KG1 (cell line): Measurements from ENCODE around the gene CRCP.
"Not testable (repeated sequence)": the region's sequence is repeated elsewhere in the genome, so short reads cannot be mapped to it uniquely, and the experiment has no call there.

Experiments
- DNase-seq: peaks from one replicate; lab custom pipeline; 2025; lab: John Stamatoyannopoulos, UW

The CRCP gene

DNA sequence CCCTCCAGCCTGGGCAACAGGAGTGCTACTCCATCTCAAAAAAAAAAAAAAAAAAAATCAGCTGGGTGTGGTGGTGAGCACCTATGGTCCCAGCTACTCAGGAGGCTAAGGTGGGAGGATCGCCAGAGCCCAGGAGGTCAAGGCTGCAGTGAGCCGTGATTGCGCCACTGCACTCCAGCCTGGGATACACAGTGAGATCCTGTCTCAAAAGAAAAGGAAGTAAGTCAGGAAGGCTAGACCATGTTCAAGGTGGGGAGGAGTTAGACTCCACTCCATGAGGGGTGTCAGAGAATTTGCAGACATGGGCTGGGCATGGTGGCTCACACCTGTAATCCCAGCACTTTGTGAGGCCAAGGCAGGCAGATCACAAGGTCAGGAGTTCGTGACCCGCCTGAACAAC lies 6.2 kb upstream of the CRCP start:
- DNase-seq, result not testable (repeated sequence)

DNA sequence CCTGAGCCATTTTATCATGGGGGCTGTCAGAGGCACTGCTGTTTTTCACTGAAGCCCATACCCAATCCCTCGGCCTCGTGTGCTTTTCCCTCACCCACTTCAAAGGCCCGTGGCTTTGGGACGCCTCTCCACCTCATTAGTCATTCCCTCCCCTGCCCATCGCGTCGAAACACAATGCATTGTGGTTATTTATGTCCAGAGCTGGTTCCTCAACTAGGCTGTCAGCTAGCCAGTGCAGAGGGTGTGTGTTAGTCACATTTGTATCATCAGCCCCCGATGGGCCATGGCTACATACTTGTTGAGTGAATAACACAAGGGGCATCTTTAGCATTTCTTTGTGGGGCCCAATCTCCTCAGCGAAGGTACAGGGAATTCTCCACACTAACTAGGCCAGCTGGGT lies 3.8 kb upstream of the CRCP start:
- no peak for DNase-seq

DNA sequence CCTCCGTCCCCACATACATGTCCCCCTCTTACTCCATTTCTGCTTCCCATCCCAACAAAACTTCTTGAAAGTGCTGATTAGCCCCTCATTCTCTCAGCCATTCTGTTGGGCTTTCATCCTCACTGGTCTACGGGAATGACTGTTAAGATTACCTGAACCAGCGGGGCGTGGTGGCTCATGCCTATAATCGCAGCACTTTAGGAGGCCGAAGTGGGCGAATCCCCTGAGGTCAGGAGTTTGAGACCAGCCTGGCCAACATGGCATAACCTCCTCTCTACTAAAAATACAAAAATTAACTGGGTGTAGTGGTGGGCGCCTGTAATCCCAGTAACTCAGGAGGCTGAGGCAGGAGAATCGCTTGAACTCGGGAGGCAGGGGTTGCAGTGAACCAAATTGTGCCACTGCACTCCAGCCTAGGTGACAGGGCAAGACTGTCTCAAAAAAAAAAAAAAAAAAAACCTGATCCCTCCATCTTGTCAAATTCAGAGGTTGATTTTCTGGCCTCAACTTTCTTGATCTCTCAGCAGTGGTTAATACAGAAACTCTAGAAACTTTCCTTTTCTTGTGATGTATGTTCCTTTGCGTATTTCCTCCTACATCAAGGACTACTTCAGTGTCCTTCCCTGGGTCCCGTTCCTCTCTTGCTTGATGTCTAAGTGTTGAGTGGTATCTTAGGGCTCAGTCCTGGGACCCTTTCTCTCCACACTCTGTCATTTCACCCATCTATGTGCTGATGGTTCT lies 2.2 kb downstream of the CRCP start:
- DNase-seq, result not testable (repeated sequence)

DNA sequence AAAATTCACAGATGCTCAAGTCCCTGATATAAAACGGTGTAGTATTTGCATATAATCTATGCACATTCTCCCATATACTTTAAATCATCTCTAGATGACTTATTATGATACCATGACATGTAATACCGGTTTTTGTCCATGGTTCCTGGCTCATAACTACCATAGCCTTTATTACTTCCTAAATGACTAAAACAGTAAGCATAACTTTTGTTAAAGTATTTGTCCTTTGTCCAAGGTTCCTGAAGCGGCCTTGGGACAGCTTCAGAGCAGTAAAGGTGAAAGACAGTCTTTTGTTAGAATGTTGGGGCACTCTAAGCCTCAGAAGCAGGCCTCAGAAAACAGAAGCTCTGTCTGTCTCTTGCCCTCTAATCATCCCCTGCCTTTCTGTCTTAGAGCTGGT lies 4.0 kb downstream of the CRCP start:
- no peak for DNase-seq

DNA sequence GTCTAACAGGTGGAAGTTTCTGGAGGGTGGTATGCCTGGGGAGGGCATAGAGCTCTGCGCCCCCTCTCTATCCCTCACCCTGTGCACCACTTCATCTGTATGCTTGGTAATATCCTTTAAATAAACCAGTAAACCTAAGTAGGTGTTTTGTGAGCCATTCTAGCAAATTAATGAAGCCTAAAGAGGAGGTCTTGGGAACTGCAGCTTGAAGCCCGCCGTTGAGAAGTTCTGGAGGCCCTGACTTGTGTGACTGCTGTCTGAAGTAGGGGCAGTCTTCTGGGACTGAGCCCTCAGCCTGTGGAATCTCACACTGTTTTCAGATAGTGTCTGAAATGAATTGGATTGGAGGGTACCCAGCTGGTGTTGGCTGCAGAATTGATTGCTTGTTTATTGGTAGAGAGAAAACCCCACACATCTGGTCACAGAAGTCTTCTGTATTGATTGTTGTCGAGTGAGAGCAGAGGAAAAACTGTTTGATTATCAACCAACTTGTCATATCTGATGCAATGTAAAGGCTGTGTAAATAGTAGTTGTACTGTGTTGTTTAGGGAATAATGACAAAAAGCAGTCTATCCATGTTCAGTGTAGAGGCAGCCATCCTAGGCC lies 4.7 kb downstream of the CRCP start:
- no peak for DNase-seq

DNA sequence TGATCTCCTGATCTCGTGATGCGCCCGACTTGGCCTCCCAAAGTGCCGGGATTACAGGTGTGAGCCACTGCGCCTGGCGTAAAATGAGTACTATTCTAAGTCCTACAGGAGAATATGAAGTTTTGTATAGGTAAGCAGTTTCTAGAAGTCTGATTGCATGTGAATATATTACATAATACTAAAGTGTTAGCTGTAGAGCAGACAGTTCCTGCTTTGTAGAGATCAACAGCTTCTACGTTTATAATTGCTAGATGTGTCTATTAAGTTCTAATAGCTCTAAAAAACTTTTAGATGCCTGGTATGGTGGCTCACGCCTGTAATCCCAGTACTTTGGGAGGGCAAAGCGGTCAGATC lies 8.5 kb downstream of the CRCP start:
- no peak for DNase-seq

DNA sequence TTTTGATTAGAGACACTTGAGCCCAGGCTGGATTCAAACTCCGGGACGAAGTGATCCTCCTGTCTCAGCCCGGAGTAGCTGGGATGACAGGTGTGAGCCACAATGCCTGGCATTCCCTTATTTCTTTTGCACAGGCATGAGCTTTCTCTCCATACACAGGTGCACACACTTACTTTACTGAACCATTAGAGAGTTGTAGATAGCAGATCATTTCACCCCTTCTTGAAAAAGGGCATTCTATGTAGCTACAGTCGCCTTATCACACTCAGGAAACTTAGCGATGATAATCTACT lies 9.9 kb downstream of the CRCP start:
- not testable (repeated sequence) for DNase-seq

DNA sequence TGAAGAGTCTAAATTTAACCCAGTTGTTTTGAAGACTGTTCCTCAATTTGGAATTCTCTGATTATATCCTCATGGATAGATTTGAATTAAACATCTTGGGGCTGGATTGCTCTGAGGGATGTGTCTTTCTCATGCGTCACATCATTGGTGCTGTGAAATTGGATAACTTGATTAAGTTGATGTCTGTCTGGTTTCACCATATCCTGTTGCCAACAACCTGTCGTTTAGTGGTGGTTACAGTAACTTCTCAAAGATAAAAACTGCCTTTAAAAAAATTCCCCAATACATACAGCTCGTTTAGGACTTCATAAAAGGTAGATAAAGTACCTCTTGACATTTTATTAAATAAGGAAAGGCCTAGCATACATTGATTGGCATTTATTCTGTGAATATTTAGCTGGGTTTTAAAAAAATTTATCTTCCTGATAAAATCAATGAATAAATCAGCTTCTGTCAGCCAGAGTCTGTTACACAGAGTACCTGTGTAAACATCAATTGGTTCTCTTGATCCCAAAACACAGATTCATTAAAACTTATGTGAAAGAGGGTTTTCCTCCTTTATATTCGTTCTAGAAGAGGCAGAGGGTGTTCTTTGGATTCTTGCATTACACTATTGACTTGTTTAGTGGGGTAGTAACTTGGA lies 10.5 kb downstream of the CRCP start:
- DNase-seq, result no peak

DNA sequence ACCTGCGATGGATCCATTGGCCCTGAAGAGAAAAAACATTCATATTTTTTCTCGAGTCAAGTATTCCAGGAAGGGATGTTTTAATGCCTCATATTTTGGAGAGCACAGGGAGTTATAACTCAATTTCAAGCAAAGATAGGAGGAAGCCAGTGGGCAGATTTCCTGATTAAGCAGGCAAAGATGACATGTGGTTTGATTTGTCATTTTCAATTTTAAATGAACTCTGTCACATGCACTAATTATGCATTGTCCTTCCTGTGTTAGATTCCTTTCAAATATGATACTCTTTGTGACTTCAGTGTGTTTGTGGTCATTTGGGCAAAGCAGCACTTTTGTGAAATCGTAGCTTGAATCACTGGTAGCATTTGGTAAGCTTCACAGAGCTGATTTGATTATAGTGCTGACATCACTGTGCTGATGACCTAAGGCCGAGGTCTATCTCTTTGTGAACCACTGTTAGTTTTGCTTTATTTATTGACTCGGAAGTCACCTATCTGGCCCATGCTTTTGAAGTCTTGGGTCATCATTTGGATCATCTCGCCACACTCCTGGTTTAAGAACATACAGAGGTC lies 11.2 kb downstream of the CRCP start:
- not testable (repeated sequence) for DNase-seq

DNA sequence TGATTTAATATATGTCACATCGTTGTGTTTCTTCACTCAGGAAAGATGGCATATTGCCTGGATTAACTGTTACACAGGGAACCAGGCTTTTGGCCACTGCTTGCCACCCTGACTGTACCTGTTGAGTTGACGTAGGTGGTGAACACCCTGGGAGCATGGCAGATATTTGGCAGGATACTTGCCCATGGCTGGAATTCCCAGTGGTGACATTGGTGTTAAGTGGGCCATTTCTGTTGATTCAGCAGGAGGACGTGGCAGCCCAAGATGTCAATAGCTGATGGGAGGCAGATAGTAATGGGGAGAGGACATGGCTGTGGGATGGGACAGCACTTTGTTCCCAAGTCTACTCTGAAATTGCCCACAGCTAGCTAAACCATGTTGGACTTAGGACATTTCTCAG lies 12.5 kb downstream of the CRCP start:
- DNase-seq, result not testable (repeated sequence)

DNA sequence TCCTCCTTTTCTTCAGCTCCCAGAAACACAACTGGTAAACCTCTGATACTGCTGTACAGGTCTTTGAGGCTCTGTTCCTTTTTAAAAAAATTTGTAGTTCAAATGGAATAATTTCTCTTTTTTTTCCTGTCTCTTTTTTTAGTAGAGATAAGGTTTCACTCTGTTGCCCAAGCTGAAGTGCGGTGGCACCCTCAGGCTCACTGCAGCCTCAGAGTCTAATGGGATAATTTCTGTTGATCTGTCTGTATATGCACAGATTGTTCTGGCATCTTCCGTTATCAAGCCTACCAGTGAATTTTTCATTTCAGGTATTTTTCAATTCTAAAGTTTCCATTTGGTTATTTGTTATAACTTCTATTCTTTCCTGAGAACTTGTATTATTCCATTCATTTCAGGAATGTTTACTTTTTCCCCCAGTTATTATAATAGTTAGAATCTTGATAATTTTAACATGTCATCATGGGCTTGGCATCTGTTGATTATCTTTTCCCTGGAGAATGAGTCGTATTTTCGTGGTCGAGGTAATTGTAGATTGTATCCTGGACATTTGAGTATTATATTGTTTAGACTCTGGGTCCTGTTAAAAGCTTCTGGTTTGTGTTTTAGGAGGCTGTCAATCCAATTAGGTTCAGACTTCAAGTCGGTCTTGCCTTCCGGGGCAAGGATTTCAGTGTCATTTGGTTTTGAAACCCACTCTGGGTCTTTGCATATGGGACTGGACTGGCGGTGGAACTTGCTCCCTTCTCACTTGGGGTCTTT lies 24.5 kb downstream of the CRCP start:
- no peak for DNase-seq

DNA sequence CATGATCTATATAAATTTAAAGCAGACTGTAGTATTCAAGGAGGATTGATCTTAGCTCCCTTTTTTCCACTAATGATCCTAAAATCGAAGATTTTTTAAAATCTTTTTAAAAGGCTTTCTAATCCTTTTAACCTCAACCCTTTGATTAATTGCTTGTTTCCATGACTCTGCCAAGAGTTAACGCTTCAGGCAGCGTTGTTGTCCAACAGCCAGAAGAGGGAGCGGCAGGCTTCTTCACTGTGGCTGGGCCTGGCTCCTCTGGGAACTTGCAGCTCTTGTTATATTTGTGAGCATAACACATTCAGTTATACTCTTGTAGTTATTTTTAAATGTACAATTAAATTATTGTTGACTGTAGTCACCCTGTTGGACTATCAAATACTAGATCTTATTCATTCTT lies 26.3 kb downstream of the CRCP start:
- DNase-seq, result no peak

DNA sequence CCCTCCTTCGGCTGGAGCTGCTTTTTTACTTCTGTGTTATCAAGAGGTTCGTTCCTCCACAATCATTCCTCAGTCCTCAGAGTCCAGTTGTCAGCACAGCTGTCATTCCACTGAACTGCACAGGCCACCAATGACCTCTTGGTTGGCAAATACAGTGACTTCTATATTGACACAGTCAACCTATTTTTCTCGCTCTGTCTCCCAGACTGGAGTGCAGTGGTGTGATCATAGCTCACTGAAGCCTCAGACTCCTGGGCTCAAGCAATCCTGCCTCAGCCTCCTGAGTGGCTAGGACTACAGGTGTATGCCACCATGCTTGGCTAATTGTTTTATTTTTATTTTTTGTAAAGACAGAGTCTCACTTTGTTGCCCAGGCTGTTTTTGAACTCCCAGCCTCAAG lies 27.7 kb downstream of the CRCP start:
- no peak for DNase-seq

DNA sequence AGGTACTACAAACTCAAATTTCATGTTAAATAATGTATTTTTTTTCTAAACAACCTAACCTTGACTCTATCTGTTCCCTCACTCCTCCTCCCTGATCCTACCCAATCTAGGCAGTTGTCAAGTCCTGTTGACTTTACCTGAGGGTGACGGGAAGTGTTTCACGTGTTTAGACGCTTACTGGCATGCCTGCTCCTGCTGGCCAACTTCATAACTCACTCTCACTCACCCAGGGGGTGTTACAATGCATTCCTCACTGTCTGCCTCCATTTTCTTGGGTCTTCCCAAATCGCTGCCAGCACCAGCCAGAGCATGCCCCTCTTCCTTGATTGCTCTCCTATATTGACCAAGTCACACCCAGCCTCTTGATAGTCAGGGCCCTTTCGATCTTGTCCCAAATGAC lies 28.3 kb downstream of the CRCP start:
- no peak for DNase-seq

DNA sequence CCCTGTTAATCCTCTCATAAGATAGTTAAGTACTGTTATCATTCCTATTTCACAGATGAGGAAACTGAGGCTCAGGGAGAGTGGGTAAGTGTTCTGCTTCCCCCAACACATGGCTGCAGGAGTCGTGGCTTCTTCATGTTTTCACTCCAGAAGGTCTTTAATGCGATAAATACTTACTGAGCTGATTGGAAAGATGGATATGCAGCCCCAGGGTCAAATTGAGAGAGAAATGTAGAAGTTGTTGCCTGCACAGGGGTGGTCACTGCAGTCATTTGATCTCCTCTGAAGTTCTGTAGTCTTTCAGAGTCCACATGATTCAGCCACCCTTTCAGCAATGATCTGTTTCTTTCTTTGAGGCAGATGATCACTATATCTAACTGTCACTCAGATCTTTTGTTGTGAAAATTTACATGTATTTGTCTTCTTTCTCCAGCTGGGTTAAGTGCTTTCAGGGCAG lies 29.3 kb downstream of the CRCP start:
- no peak for DNase-seq

DNA sequence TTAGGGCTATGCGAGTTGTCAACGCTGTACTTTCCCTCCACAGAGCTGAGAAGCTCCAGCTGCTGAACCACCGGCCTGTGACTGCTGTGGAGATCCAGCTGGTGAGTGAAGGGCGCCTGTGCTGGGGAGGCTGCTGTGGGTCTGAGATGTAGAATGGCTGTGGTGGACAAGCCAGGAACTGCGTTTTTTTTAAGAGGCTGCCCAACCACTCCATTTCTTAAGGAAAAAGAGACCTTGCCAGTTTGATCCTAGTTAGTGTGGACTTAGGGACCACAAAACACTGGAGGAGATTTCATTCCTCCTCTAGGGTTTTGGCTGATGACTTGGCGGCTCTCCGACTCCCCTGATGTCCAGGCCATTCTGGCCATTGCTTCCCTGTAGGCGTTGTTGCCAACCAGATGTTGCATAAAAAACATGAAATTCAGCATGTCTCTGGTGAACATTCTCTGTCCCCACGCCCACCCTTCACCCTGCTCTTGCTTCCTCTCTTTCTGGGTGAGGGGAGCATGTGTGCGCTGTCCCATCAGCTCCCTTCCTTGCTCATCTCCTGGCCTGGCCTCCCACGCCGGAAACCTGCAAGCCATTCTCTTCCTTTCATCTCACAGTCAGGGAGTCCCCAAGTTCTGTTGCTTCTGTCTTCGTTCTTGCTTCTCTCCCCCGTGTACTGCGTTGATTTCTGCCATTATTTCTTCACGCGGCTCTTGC lies 30.9 kb downstream of the CRCP start:
- DNase-seq, result no peak

DNA sequence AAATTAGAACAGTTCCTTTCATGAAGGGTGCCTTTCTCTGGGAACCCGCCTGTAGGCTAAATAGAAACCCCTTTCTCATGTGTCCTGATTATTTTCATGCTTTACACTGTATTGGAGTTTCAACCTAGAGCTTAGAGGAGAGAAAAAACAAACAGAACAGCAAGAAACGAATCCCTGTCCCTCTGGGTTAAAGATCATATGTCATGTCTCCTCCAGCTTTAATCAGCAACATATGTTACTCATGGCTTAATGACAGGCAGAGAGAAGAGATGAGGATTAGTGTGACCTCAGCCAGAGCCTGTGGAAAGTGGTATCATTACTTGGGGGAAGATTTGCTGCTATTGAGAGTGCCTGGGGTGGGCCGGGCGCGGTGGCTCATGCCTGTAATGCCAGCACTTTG lies 32.1 kb downstream of the CRCP start:
- DNase-seq, result no peak

DNA sequence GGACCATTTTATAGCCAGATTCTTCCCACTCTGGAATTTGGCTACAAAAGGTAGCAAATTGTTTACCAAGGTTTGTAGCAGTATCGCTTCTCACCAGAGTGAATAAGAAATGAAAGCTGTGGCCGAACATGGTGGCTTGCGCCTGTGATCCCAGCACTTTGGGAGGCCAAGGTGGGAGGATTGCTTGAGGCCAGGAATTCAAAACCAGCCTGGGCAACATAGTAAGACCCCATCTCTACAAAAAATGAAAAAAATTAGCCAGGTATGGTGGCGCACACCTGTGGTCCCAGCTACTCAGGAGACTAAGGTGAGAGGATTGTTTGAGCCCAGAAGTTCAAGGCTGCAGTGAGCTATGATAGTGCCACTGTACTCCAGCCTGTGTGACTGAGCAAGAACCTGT lies 33.0 kb downstream of the CRCP start:
- DNase-seq, result not testable (repeated sequence)

DNA sequence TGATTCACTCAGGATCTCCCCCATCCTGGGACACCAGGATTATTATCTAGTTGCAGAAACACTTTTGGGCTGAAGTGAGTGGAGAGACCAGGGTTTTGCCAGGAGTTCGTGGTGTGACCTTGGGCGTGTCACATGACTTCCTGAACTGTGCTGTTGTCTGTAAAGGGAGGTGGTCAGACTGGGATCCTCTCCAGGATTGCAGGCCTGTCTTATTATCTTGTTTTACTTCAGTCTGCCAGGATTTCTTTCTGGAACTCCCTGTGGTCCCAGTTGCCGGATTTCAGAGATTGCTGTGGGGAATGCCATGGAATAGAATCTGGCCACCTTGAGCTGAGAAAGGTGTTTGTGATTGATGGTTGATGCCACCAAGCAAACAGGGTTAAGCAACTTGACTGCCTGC lies 35.8 kb downstream of the CRCP start:
- no peak for DNase-seq

DNA sequence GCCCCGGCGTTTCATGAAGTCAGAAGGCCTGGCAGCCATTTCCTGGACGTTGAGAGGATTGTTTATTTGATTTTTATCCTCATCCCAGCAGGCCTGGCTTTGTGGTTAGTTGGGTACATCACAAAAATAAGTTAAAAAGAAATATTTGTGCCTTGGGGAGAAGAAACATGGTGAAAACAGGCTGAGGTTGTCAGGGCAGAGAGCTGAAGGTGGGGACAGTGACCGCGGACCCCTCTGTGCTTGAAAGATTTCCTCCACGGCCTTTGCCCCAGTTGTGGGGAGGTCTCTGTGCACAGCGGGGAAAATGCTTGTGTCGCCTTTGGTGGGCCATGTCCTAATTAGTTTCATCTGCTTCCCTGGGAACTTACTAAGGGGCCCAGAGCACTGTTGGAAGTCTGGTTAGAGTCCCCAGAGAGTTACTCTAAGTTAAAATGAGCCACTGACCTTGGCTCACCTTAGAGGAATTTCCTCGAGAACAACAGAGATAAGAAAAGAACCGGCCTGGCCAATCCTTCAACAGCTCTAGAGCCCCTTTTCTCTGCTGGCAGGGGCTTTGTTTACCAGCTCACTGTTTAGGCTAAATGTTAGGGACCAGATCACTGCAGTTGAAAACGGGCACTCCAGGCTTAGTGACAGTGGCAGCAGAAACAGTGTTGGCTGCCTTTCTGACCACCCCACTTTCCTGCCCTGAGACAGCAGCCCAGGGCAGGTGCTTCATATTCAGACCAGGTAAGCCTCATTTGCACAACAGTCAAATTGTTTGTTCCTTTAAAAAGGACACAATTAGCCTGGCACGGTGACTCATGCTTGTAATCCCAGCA lies 37.9 kb downstream of the CRCP start:
- DNase-seq, result no peak

DNA sequence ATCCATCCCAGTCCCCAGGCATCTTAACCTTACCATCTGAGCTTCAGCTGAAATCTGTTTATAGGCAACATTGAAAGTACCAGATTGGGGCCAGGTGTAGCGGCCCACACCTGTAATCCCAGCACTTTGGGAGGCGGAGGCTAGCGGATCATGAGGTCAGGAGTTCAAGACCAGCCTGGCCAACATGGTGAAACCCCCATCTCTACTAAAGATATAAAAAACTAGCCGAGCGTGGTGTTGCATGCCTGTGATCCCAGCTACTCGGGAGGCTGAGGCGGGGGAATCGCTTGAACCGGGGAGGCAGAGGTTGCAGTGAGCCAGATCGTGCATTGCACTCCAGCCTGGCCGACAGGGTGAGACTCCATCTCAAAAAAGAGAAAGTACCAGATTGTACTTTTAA lies 39.0 kb downstream of the CRCP start:
- DNase-seq, result no peak
